Measurements from ENCODE around the gene REM2.

GRCh38 chr14:22872833-22873520 lies 10.0 kb upstream of the REM2 start:
- TF ChIP-seq EZH2 (IDR thresholded peaks at IDR 0.05; ENCODE audit: low read length), result no peak
- TF ChIP-seq CTCF (optimal IDR thresholded peaks at IDR 0.05 in 1 of 3, IDR thresholded peaks at IDR 0.05 in 1 of 3, conservative IDR thresholded peaks at IDR 0.05 in 1 of 3; ENCODE audit: extremely low read depth in 1 of 3, insufficient read depth in 2 of 3, low read length in 3 of 3), result no peak
